Immature natural killer cell (primary cell): ENCODE results near the gene VPS41. TPM values are rescaled to one million over a fixed set of nuclear protein-coding genes. Genes with fewer than 3 reads are reported as not detected.

Source experiments
- DNase-seq, 3 donors: peaks; one replicate each; pipeline ENCODE4 v3.0.0; 2022; ENCODE audit warnings: mixed read lengths in 1 of 3
- H3K27ac Mint-ChIP-seq, 6 donors: one replicate each; pipeline ENCODE4 v1.8.0; 2020; ENCODE audit warnings: mixed read lengths in 6 of 6, mild to moderate bottlenecking in 5 of 6, inconsistent platforms in 4 of 6, moderate library complexity in 3 of 6
- H3K27me3 Mint-ChIP-seq, 3 donors: one replicate each; pipeline ENCODE4 v1.8.0; 2020 to 2021; ENCODE audit warnings: low read depth in 3 of 3, mild to moderate bottlenecking in 3 of 3, mixed read lengths in 3 of 3, moderate library complexity in 3 of 3, inconsistent platforms in 1 of 3
- H3K36me3 Mint-ChIP-seq, 3 donors: one replicate each; pipeline ENCODE4 v1.8.0; 2020; ENCODE audit warnings: mixed read lengths in 3 of 3, inconsistent platforms in 2 of 3, mild to moderate bottlenecking in 2 of 3
- H3K4me1 Mint-ChIP-seq, 2 donors: one replicate each; pipeline ENCODE4 v1.8.0; 2020; ENCODE audit warnings: inconsistent platforms in 2 of 2, mild to moderate bottlenecking in 2 of 2, mixed read lengths in 2 of 2, moderate library complexity in 1 of 2
- H3K4me3 Mint-ChIP-seq, 5 donors: one replicate each; pipeline ENCODE4 v1.8.0; 2020; ENCODE audit warnings: mild to moderate bottlenecking in 5 of 5, mixed read lengths in 5 of 5, inconsistent platforms in 3 of 5, moderate library complexity in 3 of 5
- H3K9me3 Mint-ChIP-seq, 6 donors: one replicate each; pipeline ENCODE4 v1.8.0; 2020; ENCODE audit warnings: mild to moderate bottlenecking in 6 of 6, mixed read lengths in 6 of 6, inconsistent platforms in 4 of 6, moderate library complexity in 3 of 6
- polyA plus RNA-seq, 3 donors: library from polyadenylated mRNA; unstranded; fragments of 300-500 nt; fragmentation: Illumina TruSeq; gene quantifications; one replicate each; pipeline ENCODE4 v1.2.3, GENCODE V29; 2021

Gene VPS41
- polyA plus RNA-seq, 3 donors from 2014 or later: 52.2 to 86.2 (median 72.6) TPM

GRCh38 chr7:38806912-38807311 is 102.1 kb downstream of the VPS41 start:
- DNase-seq: no peak
- no peak overlapping the region for H3K27ac Mint-ChIP-seq
- no peak overlapping the region for H3K4me3 Mint-ChIP-seq
- H3K27me3 Mint-ChIP-seq: no peaks in the 10 kb centered on the region
- no peaks in the 10 kb centered on the region for H3K4me1 Mint-ChIP-seq
- H3K36me3 Mint-ChIP-seq: no peaks in the 10 kb centered on the region
- no peaks in the 10 kb centered on the region for H3K9me3 Mint-ChIP-seq

- no peak for DNase-seq
- Mint-ChIP-seq H3K27me3 (no peaks in the 10 kb centered on the region), H3K27ac (no peak overlapping the region), H3K4me3 (no peak overlapping the region), H3K36me3 (peaks cover 0 to under 1% (median 0%) of the 10 kb centered on the region in 3 donors), H3K4me1 (no peaks in the 10 kb centered on the region), H3K9me3 (no peaks in the 10 kb centered on the region)
Observed at GRCh38 chr7:38801786-38802185, 107.2 kb downstream of the VPS41 start.

- Mint-ChIP-seq H3K4me3 (no peak overlapping the region), H3K27ac (peak overlapping the region in 1 of 6 donors; percentile 41), H3K36me3 (peaks cover 0 to 17% (median 0%) of the 10 kb centered on the region in 3 donors), H3K27me3 (peaks cover 0 to under 1% (median 0%) of the 10 kb centered on the region in 3 donors), H3K4me1 (no peaks in the 10 kb centered on the region), H3K9me3 (no peaks in the 10 kb centered on the region)
- no peak for DNase-seq
Observed at GRCh38 chr7:38798552-38799267, 110.3 kb downstream of the VPS41 start.

- Mint-ChIP-seq H3K4me3 (no peak overlapping the region), H3K4me1 (no peaks in the 10 kb centered on the region), H3K36me3 (peaks cover 0 to 28% (median 10%) of the 10 kb centered on the region in 3 donors), H3K27me3 (peaks cover 0 to 1% (median 0%) of the 10 kb centered on the region in 3 donors), H3K27ac (peak overlapping the region in 1 of 6 donors; percentile 8), H3K9me3 (no peaks in the 10 kb centered on the region)
- peak; percentile 10 to 36 (median 34) for DNase-seq
Observed at GRCh38 chr7:38796626-38797501, 112.1 kb downstream of the VPS41 start.

- peaks cover 7 to 34% (median 10%) of the 10 kb centered on the region in 3 donors for H3K36me3 Mint-ChIP-seq
- no peak overlapping the region for H3K27ac Mint-ChIP-seq
- H3K27me3 Mint-ChIP-seq: peaks cover 0 to 1% (median 0%) of the 10 kb centered on the region in 3 donors
- no peaks in the 10 kb centered on the region for H3K4me1 Mint-ChIP-seq
- no peak overlapping the region for H3K4me3 Mint-ChIP-seq
- no peak for DNase-seq
- H3K9me3 Mint-ChIP-seq: no peaks in the 10 kb centered on the region
Observed at GRCh38 chr7:38795593-38795992, 113.4 kb downstream of the VPS41 start.

- Mint-ChIP-seq H3K27me3 (no peaks in the 10 kb centered on the region), H3K4me1 (no peaks in the 10 kb centered on the region), H3K27ac (no peak overlapping the region), H3K36me3 (peaks cover 8 to 19% (median 11%) of the 10 kb centered on the region in 3 donors), H3K9me3 (no peaks in the 10 kb centered on the region), H3K4me3 (no peak overlapping the region)
- DNase-seq: no peak
Observed at GRCh38 chr7:38781991-38782390, 127.0 kb downstream of the VPS41 start.

- H3K4me1 Mint-ChIP-seq: no peaks in the 10 kb centered on the region
- no peak overlapping the region for H3K4me3 Mint-ChIP-seq
- H3K36me3 Mint-ChIP-seq: peaks cover 24 to 42% (median 29%) of the 10 kb centered on the region in 3 donors
- DNase-seq: no peak
- H3K9me3 Mint-ChIP-seq: no peaks in the 10 kb centered on the region
- peaks cover 0 to 2% (median 0%) of the 10 kb centered on the region in 3 donors for H3K27me3 Mint-ChIP-seq
- H3K27ac Mint-ChIP-seq: no peak overlapping the region
Observed at GRCh38 chr7:38777609-38778008, 131.4 kb downstream of the VPS41 start.

GRCh38 chr7:38775506-38776175 is 133.3 kb downstream of the VPS41 start:
- Mint-ChIP-seq H3K27me3 (peaks cover 0 to 2% (median 0%) of the 10 kb centered on the region in 3 donors), H3K4me3 (no peak overlapping the region), H3K36me3 (peaks cover 31 to 40% (median 31%) of the 10 kb centered on the region in 3 donors), H3K9me3 (no peaks in the 10 kb centered on the region), H3K27ac (no peak overlapping the region), H3K4me1 (no peaks in the 10 kb centered on the region)
- no peak for DNase-seq

GRCh38 chr7:38773430-38773829 is 135.6 kb downstream of the VPS41 start:
- Mint-ChIP-seq H3K36me3 (peaks cover 31 to 51% (median 45%) of the 10 kb centered on the region in 3 donors), H3K27me3 (peaks cover 0 to 4% (median 0%) of the 10 kb centered on the region in 3 donors), H3K4me3 (no peak overlapping the region), H3K27ac (no peak overlapping the region), H3K9me3 (no peaks in the 10 kb centered on the region), H3K4me1 (no peaks in the 10 kb centered on the region)
- DNase-seq: no peak

GRCh38 chr7:38760226-38760625 is 148.8 kb downstream of the VPS41 start:
- peaks cover 11 to 63% (median 26%) of the 10 kb centered on the region in 3 donors for H3K36me3 Mint-ChIP-seq
- H3K27me3 Mint-ChIP-seq: no peaks in the 10 kb centered on the region
- no peak overlapping the region for H3K27ac Mint-ChIP-seq

GRCh38 chr7:38759028-38759427 is 150.0 kb downstream of the VPS41 start:
- Mint-ChIP-seq H3K27me3 (no peaks in the 10 kb centered on the region), H3K9me3 (no peaks in the 10 kb centered on the region), H3K36me3 (peaks cover 9 to 57% (median 20%) of the 10 kb centered on the region in 3 donors), H3K4me1 (no peaks in the 10 kb centered on the region), H3K4me3 (no peak overlapping the region), H3K27ac (no peak overlapping the region)
- no peak for DNase-seq

More at GRCh38 chr7:38760226-38760625, 148.8 kb downstream of the VPS41 start:
- no peaks in the 10 kb centered on the region for H3K9me3 Mint-ChIP-seq
- no peaks in the 10 kb centered on the region for H3K4me1 Mint-ChIP-seq
- H3K4me3 Mint-ChIP-seq: no peak overlapping the region
- DNase-seq: no peak

GRCh38 chr7:38757931-38758330 is 151.1 kb downstream of the VPS41 start:
- H3K4me3 Mint-ChIP-seq: no peak overlapping the region
- no peak overlapping the region for H3K27ac Mint-ChIP-seq

GRCh38 chr7:38756521-38756920 is 152.5 kb downstream of the VPS41 start:
- H3K4me1 Mint-ChIP-seq: no peaks in the 10 kb centered on the region
- H3K36me3 Mint-ChIP-seq: peaks cover 23 to 58% (median 40%) of the 10 kb centered on the region in 3 donors
- no peaks in the 10 kb centered on the region for H3K9me3 Mint-ChIP-seq
- no peak for DNase-seq
- no peaks in the 10 kb centered on the region for H3K27me3 Mint-ChIP-seq
- H3K4me3 Mint-ChIP-seq: no peak overlapping the region
- H3K27ac Mint-ChIP-seq: no peak overlapping the region

More at GRCh38 chr7:38757931-38758330, 151.1 kb downstream of the VPS41 start:
- Mint-ChIP-seq H3K27me3 (no peaks in the 10 kb centered on the region), H3K9me3 (no peaks in the 10 kb centered on the region), H3K4me1 (no peaks in the 10 kb centered on the region), H3K36me3 (peaks cover 11 to 57% (median 26%) of the 10 kb centered on the region in 3 donors)
- no peak for DNase-seq
